ENCODE results near the gene FOXO6.

Gene FOXO6

DNA sequence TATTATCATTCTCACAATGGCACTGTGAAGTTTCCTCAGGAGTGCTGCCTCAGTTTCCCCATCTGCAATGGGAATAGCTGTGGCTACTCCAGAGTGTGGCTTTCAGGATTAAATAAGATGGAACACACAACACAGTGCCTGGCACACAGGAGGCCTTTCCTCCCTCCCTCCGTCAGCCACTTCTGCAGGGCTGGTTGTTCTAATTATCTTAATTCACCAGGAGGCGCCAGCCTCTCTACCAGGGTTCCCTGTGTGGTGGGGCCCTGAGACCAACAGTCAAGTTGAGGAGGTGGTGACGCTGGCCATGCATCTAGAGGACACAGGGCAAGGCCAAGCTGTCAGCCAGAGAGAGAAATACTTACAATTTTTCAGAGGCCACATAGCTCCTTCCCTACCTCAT, 6.3 kb upstream of the FOXO6 start:
- H3K36me3 Mint-ChIP-seq (ENCODE audit: low read depth), result no peaks in the 10 kb centered on the region
- no peak overlapping the region for H3K4me3 Mint-ChIP-seq
- H3K4me1 Mint-ChIP-seq (ENCODE audit: low read depth), result no peaks in the 10 kb centered on the region
- H3K27me3 Mint-ChIP-seq (ENCODE audit: low read depth), result peaks cover 33% of the 10 kb centered on the region
- no peaks in the 10 kb centered on the region for H3K9me3 Mint-ChIP-seq
- no peak overlapping the region for H3K27ac Mint-ChIP-seq

DNA sequence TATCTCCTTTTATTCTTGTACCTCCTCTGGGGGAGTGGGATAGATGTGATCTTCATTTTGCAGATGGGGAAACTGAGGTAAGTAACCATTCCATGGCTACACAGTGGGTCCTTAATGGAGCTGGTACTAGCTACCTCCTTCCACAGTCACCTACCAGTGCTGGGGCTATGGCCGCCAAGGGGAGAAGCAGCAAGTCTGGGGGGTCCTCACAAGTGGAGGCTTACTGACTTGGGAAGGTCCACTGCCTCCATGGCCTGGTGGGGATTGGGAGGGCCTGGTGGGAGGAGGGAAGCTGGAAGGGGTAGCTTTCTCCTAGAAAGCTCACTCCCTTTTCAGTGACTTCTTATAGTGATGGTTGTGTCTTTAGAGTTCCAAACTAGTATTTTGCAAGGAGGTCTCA, 5.9 kb upstream of the FOXO6 start:
- Mint-ChIP-seq H3K4me1 (ENCODE audit: low read depth) (no peaks in the 10 kb centered on the region), H3K4me3 (no peak overlapping the region), H3K27ac (no peak overlapping the region), H3K36me3 (ENCODE audit: low read depth) (no peaks in the 10 kb centered on the region), H3K9me3 (no peaks in the 10 kb centered on the region), H3K27me3 (ENCODE audit: low read depth) (peaks cover 32% of the 10 kb centered on the region)

DNA sequence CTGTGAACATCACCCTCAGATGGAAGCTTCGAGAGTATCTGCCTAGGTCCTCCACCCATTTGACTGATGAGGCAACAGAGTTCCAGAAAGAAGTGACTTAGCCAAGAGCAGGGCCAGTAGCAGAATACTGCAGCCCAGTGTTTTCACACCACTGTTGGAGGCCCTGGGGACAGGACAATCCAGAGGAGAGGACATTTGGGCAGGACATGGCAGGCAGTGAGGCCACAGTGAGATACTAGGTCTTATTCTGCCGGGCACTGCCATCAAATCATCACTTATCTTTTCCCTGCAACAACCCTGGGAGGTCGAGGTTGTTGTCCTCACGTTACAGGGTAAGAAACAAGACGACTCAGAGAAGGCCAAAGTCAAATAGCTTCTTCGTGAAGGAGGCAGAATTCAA, 5.5 kb upstream of the FOXO6 start:
- H3K4me3 Mint-ChIP-seq, result no peak overlapping the region
- H3K4me1 Mint-ChIP-seq (ENCODE audit: low read depth), result no peaks in the 10 kb centered on the region
- H3K36me3 Mint-ChIP-seq (ENCODE audit: low read depth), result no peaks in the 10 kb centered on the region
- peaks cover 32% of the 10 kb centered on the region for H3K27me3 Mint-ChIP-seq (ENCODE audit: low read depth)
- no peak overlapping the region for H3K27ac Mint-ChIP-seq
- no peaks in the 10 kb centered on the region for H3K9me3 Mint-ChIP-seq

DNA sequence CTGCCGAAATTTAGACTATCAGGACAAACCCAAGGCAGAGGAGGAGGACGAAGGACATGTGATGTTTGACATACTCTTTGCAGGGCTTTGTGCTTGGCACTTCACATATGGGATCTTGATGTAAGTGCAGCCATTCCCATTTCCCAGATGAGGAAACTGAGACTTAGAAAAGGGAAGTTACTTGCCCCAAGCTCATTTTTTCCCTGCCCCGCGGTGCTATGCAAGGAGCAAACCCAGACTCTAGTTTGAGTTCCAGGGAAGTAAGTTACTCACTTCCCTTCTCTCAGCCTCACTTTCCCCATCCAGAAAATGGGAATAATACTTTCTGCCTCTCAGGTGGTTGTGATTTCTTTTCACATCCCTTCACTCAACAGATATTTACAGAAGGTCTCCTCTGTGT, 4.5 kb upstream of the FOXO6 start:
- H3K4me3 Mint-ChIP-seq, result no peak overlapping the region
- no peaks in the 10 kb centered on the region for H3K4me1 Mint-ChIP-seq (ENCODE audit: low read depth)
- H3K27me3 Mint-ChIP-seq (ENCODE audit: low read depth), result peaks cover 32% of the 10 kb centered on the region
- H3K36me3 Mint-ChIP-seq (ENCODE audit: low read depth), result no peaks in the 10 kb centered on the region
- no peak overlapping the region for H3K27ac Mint-ChIP-seq
- no peaks in the 10 kb centered on the region for H3K9me3 Mint-ChIP-seq

DNA sequence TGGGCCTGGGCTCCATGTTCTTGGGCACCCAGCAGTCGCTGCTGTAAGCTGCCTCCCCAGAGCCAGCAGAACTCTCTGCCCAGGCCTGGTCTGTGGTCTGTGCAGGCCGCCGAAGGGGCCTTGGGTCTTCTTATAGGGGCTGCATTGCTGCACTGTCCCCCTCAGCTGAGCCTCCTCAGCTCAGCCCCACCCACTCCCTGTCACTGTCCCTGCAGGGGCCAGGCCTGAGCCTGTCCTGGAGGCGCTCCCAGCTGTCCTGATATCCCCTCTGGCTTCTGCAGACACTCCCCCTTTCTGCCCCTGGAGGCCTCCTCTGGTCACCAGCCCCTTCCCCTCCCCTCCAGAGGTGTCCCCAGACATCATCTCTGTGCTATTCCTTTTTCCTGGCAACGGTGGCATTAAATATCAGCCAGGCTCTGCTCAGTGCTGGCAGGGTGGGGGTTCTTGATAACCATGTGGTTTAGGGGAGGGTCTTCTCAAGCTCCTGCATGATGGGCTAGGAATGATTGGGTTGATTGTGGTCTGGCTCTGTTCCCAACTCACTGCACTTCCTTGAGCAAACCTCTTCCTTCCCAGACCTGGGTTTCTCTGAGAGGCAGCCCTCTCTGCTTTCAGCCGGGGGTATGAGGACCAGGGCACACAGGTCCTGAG, 3.7 kb upstream of the FOXO6 start:
- H3K27me3 Mint-ChIP-seq (ENCODE audit: low read depth), result peaks cover 28% of the 10 kb centered on the region
- H3K27ac Mint-ChIP-seq, result no peak overlapping the region
- H3K4me1 Mint-ChIP-seq (ENCODE audit: low read depth), result no peaks in the 10 kb centered on the region
- H3K36me3 Mint-ChIP-seq (ENCODE audit: low read depth), result no peaks in the 10 kb centered on the region
- no peak overlapping the region for H3K4me3 Mint-ChIP-seq
- no peaks in the 10 kb centered on the region for H3K9me3 Mint-ChIP-seq

DNA sequence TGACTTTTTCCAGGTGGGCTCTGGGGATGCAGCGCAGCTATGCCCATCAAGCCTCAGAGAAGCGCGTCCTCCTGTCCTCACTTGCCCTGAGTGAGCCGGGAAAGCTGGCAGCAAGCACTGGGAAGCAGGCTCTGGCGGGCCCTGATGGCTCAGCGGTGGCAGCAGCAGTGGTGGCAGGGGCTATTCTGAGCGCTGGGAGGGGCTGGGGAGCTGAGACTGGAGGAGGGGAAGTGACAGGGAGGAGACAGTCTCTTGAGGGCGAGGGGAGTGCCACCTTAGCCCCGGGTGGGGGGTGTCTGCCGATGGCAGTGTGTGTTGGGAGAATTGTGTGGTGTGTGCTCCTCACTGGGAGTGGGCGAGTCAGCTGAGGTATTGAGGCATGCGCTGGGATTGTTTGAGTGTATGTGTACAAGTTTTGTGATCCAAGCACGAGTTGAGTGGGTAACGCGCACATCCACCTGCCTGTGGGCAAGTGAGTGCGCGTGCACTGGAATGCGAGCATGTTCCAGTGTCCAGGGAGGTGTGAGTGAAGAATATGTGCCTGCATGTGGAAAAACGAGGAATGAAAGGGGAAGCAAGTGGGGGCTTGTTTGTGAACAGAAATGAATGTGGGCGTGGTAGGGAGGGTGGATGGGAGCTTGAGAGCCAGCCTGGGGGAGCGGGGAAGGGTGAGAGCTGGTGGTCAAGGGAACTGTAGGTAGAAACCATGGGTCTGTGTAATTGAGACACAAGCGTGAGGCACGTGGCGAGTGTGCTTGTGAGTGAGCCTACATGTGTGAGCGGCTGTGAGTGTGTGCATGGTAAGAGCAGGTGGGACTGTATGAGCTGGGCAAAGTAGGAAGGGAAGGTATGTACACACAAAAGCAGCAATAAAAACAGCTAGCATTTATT, 2.9 kb upstream of the FOXO6 start:
- H3K9me3 Mint-ChIP-seq, result no peaks in the 10 kb centered on the region
- H3K36me3 Mint-ChIP-seq (ENCODE audit: low read depth), result no peaks in the 10 kb centered on the region
- H3K27me3 Mint-ChIP-seq (ENCODE audit: low read depth), result peaks cover 36% of the 10 kb centered on the region
- H3K4me3 Mint-ChIP-seq, result no peak overlapping the region
- H3K4me1 Mint-ChIP-seq (ENCODE audit: low read depth), result no peaks in the 10 kb centered on the region
- H3K27ac Mint-ChIP-seq, result peak overlapping the region; percentile 58

DNA sequence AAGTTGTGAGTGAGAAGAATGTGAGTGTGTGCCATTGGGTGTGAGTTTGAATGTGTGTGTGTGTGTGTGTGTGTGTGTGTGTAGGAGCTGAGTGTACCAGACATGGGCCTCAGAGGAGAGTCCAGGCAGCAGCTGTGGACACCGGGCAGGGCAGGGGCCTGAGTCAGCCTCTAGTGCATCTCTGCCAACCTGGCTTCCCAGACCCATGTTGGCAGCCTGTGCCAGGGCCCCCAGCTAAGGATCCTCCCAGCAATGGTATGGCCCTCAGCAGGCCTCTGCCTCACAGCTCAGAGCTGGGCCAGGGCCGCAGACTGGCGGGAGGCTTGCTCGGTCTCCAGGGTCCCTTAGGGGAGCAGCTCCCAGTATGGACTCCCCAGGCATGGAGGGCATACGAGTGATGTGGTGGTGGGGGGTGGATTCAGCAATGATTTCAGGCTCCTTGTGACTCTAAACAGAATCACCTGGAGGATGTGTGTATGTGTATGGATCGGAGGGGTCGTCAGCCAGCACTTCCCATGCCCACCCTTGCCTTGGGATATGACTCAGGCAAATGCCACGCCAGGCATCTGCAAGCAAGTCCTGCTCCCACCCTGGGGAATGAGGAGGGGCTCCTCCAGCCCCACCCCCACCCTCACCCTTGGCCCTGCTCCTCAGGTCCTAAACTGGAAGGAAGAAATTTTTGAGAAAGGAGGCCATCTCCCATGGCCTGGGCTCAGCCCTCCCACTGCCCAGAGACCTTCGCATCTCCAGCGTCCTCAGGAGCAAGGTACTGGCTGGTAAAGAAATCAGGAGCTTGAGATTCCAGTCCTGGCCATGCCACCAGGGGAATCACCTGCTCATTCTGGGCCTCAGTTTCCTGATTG, 1.8 kb upstream of the FOXO6 start:
- no peak overlapping the region for H3K4me3 Mint-ChIP-seq

DNA sequence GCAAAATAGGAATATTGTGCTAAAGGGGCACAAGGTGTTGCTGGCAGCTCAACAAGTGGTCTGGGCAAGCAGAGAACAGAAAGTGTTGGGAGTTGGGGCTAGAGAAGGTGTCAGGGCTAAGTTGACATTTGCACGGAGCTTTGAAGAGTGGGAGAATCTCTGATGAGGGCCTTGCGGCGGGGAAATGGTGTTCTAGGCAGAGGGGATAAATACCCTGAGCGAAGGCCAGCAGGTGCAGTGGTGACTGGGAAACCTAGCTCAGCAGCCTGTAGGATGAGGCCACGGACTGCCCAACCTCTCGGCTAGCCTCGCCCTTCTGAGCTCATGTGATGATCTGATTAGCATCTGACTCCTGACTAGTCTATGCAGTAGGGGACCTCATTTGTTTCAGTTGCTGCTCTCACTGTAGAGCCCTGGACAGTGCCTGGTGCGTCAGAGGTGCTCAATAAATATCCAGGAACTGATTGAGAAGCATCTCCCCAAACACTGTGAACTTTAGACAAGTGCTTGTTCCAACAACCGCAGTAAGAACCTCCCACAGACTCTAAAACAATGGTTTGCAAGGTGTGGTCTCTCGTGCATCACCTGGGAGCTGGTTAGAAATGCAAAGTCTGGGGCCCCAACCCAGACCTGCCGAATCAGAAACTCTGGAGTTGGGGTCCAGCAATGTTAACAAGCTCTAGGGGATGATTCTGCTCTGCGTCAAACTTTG, 1.0 kb upstream of the FOXO6 start:
- H3K4me3 Mint-ChIP-seq, result peak overlapping the region; percentile 41
- H3K9me3 Mint-ChIP-seq, result no peaks in the 10 kb centered on the region
- H3K27ac Mint-ChIP-seq, result peak overlapping the region; percentile 22
- H3K27me3 Mint-ChIP-seq (ENCODE audit: low read depth), result peaks cover 51% of the 10 kb centered on the region
- no peaks in the 10 kb centered on the region for H3K36me3 Mint-ChIP-seq (ENCODE audit: low read depth)
- no peaks in the 10 kb centered on the region for H3K4me1 Mint-ChIP-seq (ENCODE audit: low read depth)

More for the DNA sequence above, 1.8 kb upstream of the FOXO6 start:
- Mint-ChIP-seq H3K4me1 (ENCODE audit: low read depth) (no peaks in the 10 kb centered on the region), H3K27me3 (ENCODE audit: low read depth) (peaks cover 44% of the 10 kb centered on the region), H3K9me3 (no peaks in the 10 kb centered on the region), H3K36me3 (ENCODE audit: low read depth) (no peaks in the 10 kb centered on the region), H3K27ac (peak overlapping the region; percentile 37)

DNA sequence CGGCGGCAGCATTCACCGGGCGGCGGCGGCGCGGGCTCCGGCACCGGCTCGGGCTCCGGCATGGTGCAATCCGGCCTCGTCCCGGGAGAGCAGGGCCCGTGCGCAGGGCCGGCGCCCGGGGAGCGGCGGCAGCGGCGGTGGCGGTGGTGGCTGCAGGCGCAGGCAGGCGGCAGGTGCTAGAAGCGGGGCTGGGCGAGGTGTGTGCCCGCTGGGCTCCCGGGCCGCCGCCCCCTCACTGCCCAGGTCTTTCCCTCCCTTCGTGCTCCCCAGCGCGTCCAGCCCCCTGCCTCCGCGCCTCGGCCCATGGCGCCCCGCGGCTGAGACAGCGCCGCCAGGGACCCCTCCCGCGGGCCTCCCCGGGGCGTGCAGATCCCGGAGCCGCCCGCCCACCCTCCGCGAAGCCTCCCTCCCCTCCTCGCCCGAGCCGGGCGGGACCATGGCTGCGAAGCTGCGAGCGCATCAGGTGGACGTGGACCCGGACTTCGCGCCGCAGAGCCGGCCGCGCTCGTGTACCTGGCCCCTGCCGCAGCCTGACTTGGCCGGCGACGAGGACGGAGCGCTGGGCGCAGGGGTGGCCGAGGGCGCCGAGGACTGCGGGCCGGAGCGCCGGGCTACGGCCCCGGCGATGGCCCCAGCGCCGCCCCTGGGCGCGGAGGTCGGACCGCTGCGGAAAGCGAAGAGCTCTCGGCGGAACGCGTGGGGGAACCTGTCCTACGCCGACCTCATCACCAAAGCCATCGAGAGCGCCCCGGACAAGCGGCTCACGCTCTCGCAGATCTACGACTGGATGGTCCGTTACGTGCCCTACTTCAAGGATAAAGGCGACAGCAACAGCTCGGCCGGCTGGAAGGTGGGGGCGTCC, 492 bp downstream of the FOXO6 start:
- no peaks in the 10 kb centered on the region for H3K4me1 Mint-ChIP-seq (ENCODE audit: low read depth)
- H3K27me3 Mint-ChIP-seq (ENCODE audit: low read depth), result peaks cover 57% of the 10 kb centered on the region
- no peaks in the 10 kb centered on the region for H3K9me3 Mint-ChIP-seq
- peak overlapping the region; percentile 64 for H3K4me3 Mint-ChIP-seq
- H3K36me3 Mint-ChIP-seq (ENCODE audit: low read depth), result no peaks in the 10 kb centered on the region
- H3K27ac Mint-ChIP-seq, result no peak overlapping the region

DNA sequence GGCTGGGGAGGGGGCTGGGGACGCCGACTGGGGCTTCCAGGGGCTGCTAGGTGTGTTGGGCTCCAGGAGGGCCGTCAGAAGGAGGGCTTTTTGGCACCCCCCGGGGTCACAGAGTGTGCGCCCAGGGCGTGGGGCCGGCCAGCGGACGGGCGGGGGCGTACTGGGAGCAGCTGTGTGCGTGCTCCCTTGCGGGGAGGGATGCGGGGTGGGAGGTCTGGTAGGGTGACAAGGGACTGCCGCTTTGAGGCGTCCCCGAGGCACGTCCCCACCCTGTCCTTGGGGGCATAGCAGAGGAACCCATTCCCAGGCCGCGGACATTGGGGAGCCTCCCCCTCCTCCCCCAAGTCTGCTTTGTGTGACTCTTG, 1.1 kb downstream of the FOXO6 start:
- Mint-ChIP-seq H3K36me3 (ENCODE audit: low read depth) (no peaks in the 10 kb centered on the region), H3K9me3 (no peaks in the 10 kb centered on the region), H3K4me3 (peak overlapping the region; percentile 64), H3K27me3 (ENCODE audit: low read depth) (peaks cover 61% of the 10 kb centered on the region), H3K27ac (no peak overlapping the region), H3K4me1 (ENCODE audit: low read depth) (no peaks in the 10 kb centered on the region)

DNA sequence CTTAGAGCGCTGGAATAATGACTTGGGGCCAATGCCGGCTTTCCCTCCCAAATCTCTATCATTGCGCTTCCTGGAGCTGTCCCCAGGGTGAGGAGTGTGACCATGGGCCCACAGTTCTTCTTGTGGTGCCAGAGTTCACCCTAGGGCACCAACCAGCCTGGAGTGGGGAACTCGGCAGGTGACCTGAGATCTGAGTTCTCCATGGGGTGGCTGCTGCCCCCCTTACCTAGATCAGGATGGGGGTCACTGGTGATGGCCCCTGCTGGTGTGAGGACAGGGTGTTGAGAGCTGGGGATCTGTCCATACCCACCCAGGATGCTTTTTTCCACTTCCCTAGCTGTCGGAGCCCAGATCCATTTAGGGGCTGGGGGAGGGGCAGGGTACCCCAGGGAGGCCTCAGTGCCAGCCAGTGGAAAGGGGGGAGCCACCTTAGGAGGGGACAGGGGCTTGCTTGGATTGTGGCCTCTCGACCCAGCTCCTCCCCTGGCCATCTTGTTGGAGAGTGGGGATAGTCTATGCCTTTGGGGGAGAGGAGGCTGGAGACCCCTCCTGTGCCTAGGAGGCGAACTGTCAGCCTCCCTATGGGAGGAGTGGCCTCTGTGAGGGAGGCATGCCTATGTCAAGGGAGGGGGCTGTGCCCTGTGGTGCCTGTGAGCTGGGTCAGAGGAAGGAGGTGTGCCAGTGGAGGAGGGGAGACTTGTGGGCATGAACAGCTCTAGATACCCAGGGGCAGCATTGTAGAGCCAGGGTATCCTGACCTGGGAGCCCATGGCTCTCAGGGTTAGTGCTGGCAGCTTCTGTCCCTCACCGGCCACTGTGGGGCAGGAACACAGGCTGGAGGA, 1.7 kb downstream of the FOXO6 start:
- no peak overlapping the region for H3K27ac Mint-ChIP-seq
- peaks cover 63% of the 10 kb centered on the region for H3K27me3 Mint-ChIP-seq (ENCODE audit: low read depth)
- no peaks in the 10 kb centered on the region for H3K4me1 Mint-ChIP-seq (ENCODE audit: low read depth)

DNA sequence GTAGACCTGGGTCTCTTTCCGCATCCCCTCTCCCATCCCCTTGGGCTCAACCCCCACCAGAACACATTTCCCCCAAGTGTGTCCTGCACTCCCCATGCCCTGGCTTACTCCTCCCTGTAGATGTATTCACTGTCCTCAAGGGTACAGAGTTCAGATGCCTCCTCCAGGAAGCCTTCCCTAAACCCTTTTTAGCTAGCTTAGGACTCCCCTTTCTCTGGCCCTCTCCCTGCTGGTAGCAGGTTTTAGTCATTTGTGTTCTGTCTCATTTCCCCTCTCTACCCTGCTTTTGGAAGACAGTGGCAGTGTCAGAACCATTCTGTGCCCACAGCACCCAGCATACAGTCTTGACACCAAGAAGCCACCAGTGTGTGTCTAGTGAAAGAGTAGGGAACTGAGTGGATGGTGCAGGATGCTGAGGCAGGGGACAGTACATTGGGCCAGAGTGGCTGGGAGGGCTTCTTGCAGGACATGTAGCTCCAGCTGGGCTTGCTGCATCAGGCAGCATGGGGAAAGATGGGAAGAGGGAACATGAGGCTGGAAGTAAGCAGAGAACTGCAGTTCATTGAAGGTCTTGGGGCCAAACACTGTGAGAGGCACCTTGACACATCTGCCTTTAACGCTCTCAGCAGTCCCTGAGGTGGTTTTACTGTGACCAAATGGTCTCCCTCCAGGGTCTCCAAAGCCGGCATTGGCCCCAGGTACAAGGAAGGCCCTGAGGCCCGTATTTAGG, 2.5 kb downstream of the FOXO6 start:
- Mint-ChIP-seq H3K36me3 (ENCODE audit: low read depth) (no peaks in the 10 kb centered on the region), H3K9me3 (no peaks in the 10 kb centered on the region), H3K27ac (no peak overlapping the region), H3K27me3 (ENCODE audit: low read depth) (peaks cover 60% of the 10 kb centered on the region), H3K4me1 (ENCODE audit: low read depth) (no peaks in the 10 kb centered on the region), H3K4me3 (peak overlapping the region; percentile 0)

More for the DNA sequence above, 1.7 kb downstream of the FOXO6 start:
- peak overlapping the region; percentile 60 for H3K4me3 Mint-ChIP-seq
- H3K9me3 Mint-ChIP-seq, result no peaks in the 10 kb centered on the region
- H3K36me3 Mint-ChIP-seq (ENCODE audit: low read depth), result no peaks in the 10 kb centered on the region
